Urinary bladder (tissue), 4 donors: Measurements from ENCODE around the gene MYCL. TPM values are rescaled to one million over a fixed set of nuclear protein-coding genes. Genes with fewer than 3 reads are reported as not detected.

ENCODE experiments used
- DNase-seq: peaks from one replicate; pipeline ENCODE4 v3.0.0-alpha.2; 2015; ENCODE audit errors: extremely low spot score
- H3K27ac ChIP-seq: one replicate; pipeline ENCODE4 v1.5.1; 2013; ENCODE audit warnings: low read depth, mild to moderate bottlenecking, moderate library complexity
- H3K36me3 ChIP-seq: one replicate; pipeline ENCODE4 v1.6.1; 2013; ENCODE audit warnings: mild to moderate bottlenecking, moderate library complexity; ENCODE audit not compliant: insufficient read depth
- H3K4me1 ChIP-seq: one replicate; pipeline ENCODE4 v1.6.1; 2013; ENCODE audit warnings: mild to moderate bottlenecking, moderate library complexity; ENCODE audit not compliant: insufficient read depth
- H3K4me3 ChIP-seq: one replicate; pipeline ENCODE4 v1.5.1; 2013; ENCODE audit warnings: low read depth, low read length
- WGBS: extraction: QIAGEN DNeasy Blood & Tissue Kit; methylation state at CpG from one replicate; pipeline ENCODE4 v1.1.7; 2013; 5-methylcytosine and 5-hydroxymethylcytosine counted together
- polyA plus RNA-seq: library from polyadenylated mRNA; stranded (reverse); fragments of 200-250 nt; gene quantifications from one replicate; pipeline ENCODE4 v1.2.3, GENCODE V29; 2013
- total RNA-seq: library from RNA; depleted of rRNA; stranded (reverse); fragments of >200 nt; gene quantifications from one replicate; pipeline ENCODE4 v1.2.3, GENCODE V29; 2014
- donor health status: healthy with polysubstance abuse.
- donor health status: healthy.

Gene MYCL
- total RNA-seq (35.1 TPM), polyA plus RNA-seq (5.5 TPM)

GRCh38 chr1:39901714-39902459, at the start of gene MYCL:
TSS of gene MYCL (minus strand) at chr1:39901917. CDS start at chr1:39901434, 483 bp downstream.
- peak within 1 kb of the TSS; percentile 61 for H3K4me3 ChIP-seq
- under 1% methylated on average over 92 of the region's 92 CpGs for WGBS
- peaks cover 1% of the 10 kb centered on the region for H3K4me1 ChIP-seq
- DNase-seq, result peak; percentile 72
- H3K36me3 ChIP-seq, result no peaks in the 10 kb centered on the region
- H3K27ac ChIP-seq, result peak within 1 kb of the TSS; percentile 42

- Histone ChIP-seq H3K4me3 (no peak overlapping the region), H3K4me1 (no peaks in the 10 kb centered on the region), H3K36me3 (no peaks in the 10 kb centered on the region), H3K27ac (no peak overlapping the region)
- 82% methylated on average over 2 of the region's 2 CpGs for WGBS
- no peak for DNase-seq
These were observed 48.2 kb upstream of the MYCL start for GRCh38 chr1:39949891-39950290.

GRCh38 chr1:39947260-39947659, 45.5 kb upstream of the MYCL start:
- 70% methylated on average over 4 of the region's 4 CpGs for WGBS
- H3K36me3 ChIP-seq, result no peaks in the 10 kb centered on the region
- no peak overlapping the region for H3K27ac ChIP-seq
- no peak overlapping the region for H3K4me3 ChIP-seq
- no peak for DNase-seq
- H3K4me1 ChIP-seq, result no peaks in the 10 kb centered on the region

GRCh38 chr1:39946216-39946615, 44.5 kb upstream of the MYCL start:
- WGBS, result 82% methylated on average over 4 of the region's 4 CpGs
- Histone ChIP-seq H3K27ac (no peak overlapping the region), H3K36me3 (no peaks in the 10 kb centered on the region)

GRCh38 chr1:39944410-39945112, 42.8 kb upstream of the MYCL start:
- WGBS, result 48% methylated on average over 8 of the region's 8 CpGs
- Histone ChIP-seq H3K36me3 (no peaks in the 10 kb centered on the region), H3K4me1 (no peaks in the 10 kb centered on the region), H3K4me3 (no peak overlapping the region), H3K27ac (no peak overlapping the region)
- no peak for DNase-seq

More at GRCh38 chr1:39946216-39946615, 44.5 kb upstream of the MYCL start:
- Histone ChIP-seq H3K4me3 (no peak overlapping the region), H3K4me1 (no peaks in the 10 kb centered on the region)
- no peak for DNase-seq

- Histone ChIP-seq H3K4me1 (no peaks in the 10 kb centered on the region), H3K27ac (no peak overlapping the region), H3K36me3 (no peaks in the 10 kb centered on the region), H3K4me3 (no peak overlapping the region)
- no peak for DNase-seq
- WGBS, result 87% methylated on average over 14 of the region's 14 CpGs
These were observed 42.0 kb upstream of the MYCL start for GRCh38 chr1:39943471-39944290.

- WGBS, result 86% methylated on average over 9 of the region's 9 CpGs
- Histone ChIP-seq H3K4me1 (no peaks in the 10 kb centered on the region), H3K27ac (no peak overlapping the region), H3K4me3 (no peak overlapping the region), H3K36me3 (no peaks in the 10 kb centered on the region)
- DNase-seq, result no peak
These were observed 39.5 kb upstream of the MYCL start for GRCh38 chr1:39940980-39941871.

- no peaks in the 10 kb centered on the region for H3K36me3 ChIP-seq
- 57% methylated on average over 5 of the region's 5 CpGs for WGBS
- DNase-seq, result no peak
- H3K4me3 ChIP-seq, result no peak overlapping the region
- H3K4me1 ChIP-seq, result no peaks in the 10 kb centered on the region
- H3K27ac ChIP-seq, result no peak overlapping the region
These were observed 38.5 kb upstream of the MYCL start for GRCh38 chr1:39940253-39940652.

- WGBS, result 93% methylated on average over 8 of the region's 8 CpGs
These were observed 37.1 kb upstream of the MYCL start for GRCh38 chr1:39938856-39939255.

GRCh38 chr1:39936724-39937491, 35.2 kb upstream of the MYCL start:
- H3K4me1 ChIP-seq, result no peaks in the 10 kb centered on the region
- 84% methylated on average over 2 of the region's 2 CpGs for WGBS
- no peaks in the 10 kb centered on the region for H3K36me3 ChIP-seq
- H3K4me3 ChIP-seq, result no peak overlapping the region
- DNase-seq, result no peak
- no peak overlapping the region for H3K27ac ChIP-seq

More at GRCh38 chr1:39938856-39939255, 37.1 kb upstream of the MYCL start:
- no peak for DNase-seq
- H3K36me3 ChIP-seq, result no peaks in the 10 kb centered on the region
- H3K27ac ChIP-seq, result no peak overlapping the region
- H3K4me1 ChIP-seq, result no peaks in the 10 kb centered on the region
- H3K4me3 ChIP-seq, result no peak overlapping the region

GRCh38 chr1:39933956-39934941, 32.5 kb upstream of the MYCL start:
- no peak overlapping the region for H3K27ac ChIP-seq
- DNase-seq, result no peak
- H3K4me1 ChIP-seq, result no peaks in the 10 kb centered on the region
- WGBS, result 54% methylated on average over 12 of the region's 12 CpGs
- no peaks in the 10 kb centered on the region for H3K36me3 ChIP-seq
- no peak overlapping the region for H3K4me3 ChIP-seq
